PC-3 (cell line): ENCODE results near the gene RNF38. TPM values are rescaled to one million over a fixed set of nuclear protein-coding genes. Genes with fewer than 3 reads are reported as not detected.

Experiments used
- ATAC-seq: fragments of 200-7000 bp; cut with Tn5 transposase; 2 replicates; pipeline ENCODE4 v1.9.1; 2020; ENCODE audit warnings: mild to moderate bottlenecking, moderate library complexity
- BruUV-seq: library from RNA; stranded (reverse); fragments of 400-500 nt; replicated peaks from 2 replicates; lab custom pipeline; 2021; lab: Mats Ljungman, UMichigan
- CTCF ChIA-PET: fragments of 300-600 bp; sonication (Branson Sonifier 250); formaldehyde crosslinking; loops from one replicate; lab custom pipeline; 2022; ENCODE audit warnings: antibody characterized with exemption; lab: Charles Lee
- POLR2A ChIA-PET: fragments of 300-600 bp; sonication (Branson Sonifier 250); formaldehyde crosslinking; loops from one replicate; lab custom pipeline; 2022; ENCODE audit warnings: antibody characterized with exemption; ENCODE audit not compliant: unreplicated experiment; lab: Charles Lee
- DNase-seq: peaks from one replicate; pipeline ENCODE4 v3.0.0-alpha.2; 2015
- H2AFZ ChIP-seq: fragments of 300-600 bp; sonication (generic); 2 replicates; pipeline ENCODE4 v1.6.0; 2016; ENCODE audit warnings: antibody characterized with exemption, low read length
- H3F3A ChIP-seq: fragments of 300-600 bp; sonication (generic); one replicate; pipeline ENCODE4 v1.6.0; 2017; ENCODE audit warnings: antibody characterized with exemption, low read length, control low read depth, mild to moderate bottlenecking; ENCODE audit not compliant: unreplicated experiment
- H3K27ac ChIP-seq: fragments of 300-600 bp; sonication (generic); 2 replicates; pipeline ENCODE4 v1.5.1; 2016; ENCODE audit warnings: mild to moderate bottlenecking, low read length
- H3K27me3 ChIP-seq: fragments of 300-600 bp; sonication (generic); 2 replicates; pipeline ENCODE4 v1.6.1; 2016; ENCODE audit warnings: low read length, mixed read lengths
- H3K36me3 ChIP-seq: fragments of 300-600 bp; sonication (generic); 2 replicates; pipeline ENCODE4 v1.6.1; 2016; ENCODE audit warnings: low read depth, mixed run types, low read length, mixed read lengths
- H3K4me1 ChIP-seq: fragments of 300-600 bp; sonication (generic); 2 replicates; pipeline ENCODE4 v1.5.1; 2016; ENCODE audit warnings: low read length; ENCODE audit not compliant: insufficient read depth
- H3K4me2 ChIP-seq: fragments of 300-600 bp; sonication (generic); 2 replicates; pipeline ENCODE4 v1.6.0; 2016; ENCODE audit warnings: low read length
- H3K4me3 ChIP-seq: fragments of 300-600 bp; sonication (generic); 2 replicates; pipeline ENCODE4 v1.5.1; 2016; ENCODE audit warnings: mild to moderate bottlenecking, low read length, mixed read lengths
- H3K79me2 ChIP-seq: fragments of 300-600 bp; sonication (generic); 2 replicates; pipeline ENCODE4 v1.6.1; 2017; ENCODE audit warnings: low read length, mixed read lengths
- H3K9ac ChIP-seq: fragments of 300-600 bp; sonication (generic); 2 replicates; pipeline ENCODE4 v1.6.0; 2016; ENCODE audit warnings: mild to moderate bottlenecking, low read length
- H3K9me2 ChIP-seq: fragments of 300-600 bp; sonication (generic); replicated peaks from 2 replicates; pipeline ENCODE4 v1.6.1; 2016; ENCODE audit warnings: mixed run types, low read length, mixed read lengths
- H3K9me3 ChIP-seq: fragments of 300-600 bp; sonication (generic); 2 replicates; pipeline ENCODE4 v1.6.1; 2016; ENCODE audit warnings: low read length, mixed read lengths
- H4K20me1 ChIP-seq: fragments of 300-600 bp; sonication (generic); 2 replicates; pipeline ENCODE4 v1.6.1; 2016; ENCODE audit warnings: low read length, mixed read lengths
- CTCF ChIP-seq: fragments of 300-600 bp; sonication (generic); conservative IDR thresholded peaks from 2 replicates; pipeline ENCODE4 v1.5.1; 2017; ENCODE audit warnings: antibody characterized with exemption, low read depth, mild to moderate bottlenecking, low read length
- EZH2 ChIP-seq: fragments of 300-600 bp; sonication (generic); IDR thresholded peaks from one replicate; pipeline ENCODE4 v1.6.1; 2017; ENCODE audit warnings: antibody characterized with exemption, mild to moderate bottlenecking, low read length; ENCODE audit not compliant: unreplicated experiment
- EZH2phosphoT487 ChIP-seq: fragments of 300-600 bp; sonication (generic); IDR thresholded peaks from 2 replicates; pipeline ENCODE4 v1.6.1; 2018; ENCODE audit warnings: mild to moderate bottlenecking, antibody characterized with exemption, low read length, borderline replicate concordance
- intact Hi-C: fragments of 100-400 bp; cut with micrococcal nuclease; formaldehyde crosslinking; loops from 2 replicates; pipeline ENCODE4 v1.9.0; 2023
- total RNA-seq: library from RNA; depleted of rRNA; stranded (reverse); fragments of >200 nt; gene quantifications from 2 replicates; pipeline ENCODE4 v1.2.3, GENCODE V29; 2014

The RNF38 gene
- total RNA-seq, 1 experiment from 2014 or later, result 4.3 TPM

- no peak overlapping the region for H3K9ac ChIP-seq
- ChIA-PET CTCF (no interaction called here), POLR2A (no interaction called here)
- BruUV-seq, result no TSS peak
- no peak overlapping the region for H3K4me2 ChIP-seq
- ATAC-seq, result no peak
- H3K4me3 ChIP-seq, result no peak overlapping the region
- DNase-seq, result no peak
- intact Hi-C loops, result no loop called here
- H3K9me3 ChIP-seq, result no peaks in the 10 kb centered on the region
- no peaks in the 10 kb centered on the region for H3K27me3 ChIP-seq
- no peak overlapping the region for H2AFZ ChIP-seq
- H3K9me2 ChIP-seq, result no peaks in the 10 kb centered on the region
- no peaks in the 10 kb centered on the region for H3F3A ChIP-seq
- H4K20me1 ChIP-seq, result no peaks in the 10 kb centered on the region
- H3K27ac ChIP-seq, result no peak overlapping the region
- TF ChIP-seq EZH2 (no peak), CTCF (no peak), EZH2phosphoT487 (no peak)
- peaks cover 6% of the 10 kb centered on the region; the same call in 1 of the 2 replicates for H3K79me2 ChIP-seq
- no peaks in the 10 kb centered on the region for H3K36me3 ChIP-seq
- H3K4me1 ChIP-seq, result peaks cover 17% of the 10 kb centered on the region
These were observed 45.8 kb upstream of the RNF38 start for GRCh38 chr9:36445800-36446361.

- DNase-seq (no peak), ATAC-seq (no peak)
- no peaks in the 10 kb centered on the region for H3F3A ChIP-seq
- H3K36me3 ChIP-seq, result no peaks in the 10 kb centered on the region
- H3K9me2 ChIP-seq, result no peaks in the 10 kb centered on the region
- H3K4me3 ChIP-seq, result peak overlapping the region; percentile 45; the same call in 1 of the 2 replicates
- peaks cover 17% of the 10 kb centered on the region for H3K4me1 ChIP-seq
- H4K20me1 ChIP-seq, result no peaks in the 10 kb centered on the region
- H3K27me3 ChIP-seq, result no peaks in the 10 kb centered on the region
- BruUV-seq, result no TSS peak
- no peak overlapping the region for H3K9ac ChIP-seq
- TF ChIP-seq EZH2phosphoT487, result no peak
- peak overlapping the region; percentile 76 for H3K4me2 ChIP-seq
- POLR2A ChIA-PET, result no interaction called here
- H3K79me2 ChIP-seq, result peaks cover 6% of the 10 kb centered on the region; the same call in 1 of the 2 replicates
- peak overlapping the region; percentile 58 for H3K27ac ChIP-seq
- peak overlapping the region; percentile 47; the same call in 1 of the 2 replicates for H2AFZ ChIP-seq
- intact Hi-C loops, result no loop called here
- CTCF ChIA-PET, result interaction anchor here (1.2 kb wide), 1 partner anchor 37 kb away, joined by 4 read pairs; no protein-coding TSS in a partner anchor
- no peaks in the 10 kb centered on the region for H3K9me3 ChIP-seq
These were observed 44.1 kb upstream of the RNF38 start for GRCh38 chr9:36444203-36444602.

- no peak overlapping the region for H3K9ac ChIP-seq
- peak overlapping the region; percentile 47 for H2AFZ ChIP-seq
- intact Hi-C loops, result no loop called here
- peak overlapping the region; percentile 58 for H3K27ac ChIP-seq
- peak overlapping the region; percentile 45; the same call in 1 of the 2 replicates for H3K4me3 ChIP-seq
- CTCF ChIA-PET, result interaction anchor here (1.2 kb wide), 1 partner anchor 36 kb away, joined by 4 read pairs; no protein-coding TSS in a partner anchor
- H3F3A ChIP-seq, result no peaks in the 10 kb centered on the region
- H3K36me3 ChIP-seq, result no peaks in the 10 kb centered on the region
- BruUV-seq, result no TSS peak
- POLR2A ChIA-PET, result no interaction called here
- ATAC-seq, result peak; percentile 85
- peaks cover 17% of the 10 kb centered on the region for H3K4me1 ChIP-seq
- H3K27me3 ChIP-seq, result no peaks in the 10 kb centered on the region
- DNase-seq, result peak; percentile 66
- peak overlapping the region; percentile 76 for H3K4me2 ChIP-seq
- H3K79me2 ChIP-seq, result peaks cover 6% of the 10 kb centered on the region; the same call in 1 of the 2 replicates
- TF ChIP-seq EZH2phosphoT487 (no peak), EZH2 (no peak), CTCF (no peak)
- no peaks in the 10 kb centered on the region for H4K20me1 ChIP-seq
- no peaks in the 10 kb centered on the region for H3K9me2 ChIP-seq
- no peaks in the 10 kb centered on the region for H3K9me3 ChIP-seq
These were observed 43.5 kb upstream of the RNF38 start for GRCh38 chr9:36443581-36443980.
